Measurements from ENCODE around the gene GRIA1.

- TF ChIP-seq EP300 (IDR thresholded peaks at IDR 0.05) (no peak), POLR2A (IDR thresholded peaks at IDR 0.05; ENCODE audit: low read depth) (no peak), CTCF (IDR thresholded peaks at IDR 0.05) (no peak), POLR2AphosphoS5 (IDR thresholded peaks at IDR 0.05) (no peak)
Measured at GRCh38 chr5:153513156-153513555, 22.7 kb downstream of the GRIA1 start.
